Stimulated activated CD4-positive, alpha-beta T cell treated with anti-CD3 and anti-CD28 coated beads, Interleukin-1b, Interleukin-23, amount 100 ng/mL, for 1 hour (primary cell): Measurements from ENCODE around the gene AGPAT2.

Experiments used
- DNase-seq, 2 donors: peaks; one replicate each; pipeline ENCODE4 v3.0.0-alpha.2; 2020; ENCODE audit warnings: low read depth in 2 of 2

AGPAT2 gene

DNA sequence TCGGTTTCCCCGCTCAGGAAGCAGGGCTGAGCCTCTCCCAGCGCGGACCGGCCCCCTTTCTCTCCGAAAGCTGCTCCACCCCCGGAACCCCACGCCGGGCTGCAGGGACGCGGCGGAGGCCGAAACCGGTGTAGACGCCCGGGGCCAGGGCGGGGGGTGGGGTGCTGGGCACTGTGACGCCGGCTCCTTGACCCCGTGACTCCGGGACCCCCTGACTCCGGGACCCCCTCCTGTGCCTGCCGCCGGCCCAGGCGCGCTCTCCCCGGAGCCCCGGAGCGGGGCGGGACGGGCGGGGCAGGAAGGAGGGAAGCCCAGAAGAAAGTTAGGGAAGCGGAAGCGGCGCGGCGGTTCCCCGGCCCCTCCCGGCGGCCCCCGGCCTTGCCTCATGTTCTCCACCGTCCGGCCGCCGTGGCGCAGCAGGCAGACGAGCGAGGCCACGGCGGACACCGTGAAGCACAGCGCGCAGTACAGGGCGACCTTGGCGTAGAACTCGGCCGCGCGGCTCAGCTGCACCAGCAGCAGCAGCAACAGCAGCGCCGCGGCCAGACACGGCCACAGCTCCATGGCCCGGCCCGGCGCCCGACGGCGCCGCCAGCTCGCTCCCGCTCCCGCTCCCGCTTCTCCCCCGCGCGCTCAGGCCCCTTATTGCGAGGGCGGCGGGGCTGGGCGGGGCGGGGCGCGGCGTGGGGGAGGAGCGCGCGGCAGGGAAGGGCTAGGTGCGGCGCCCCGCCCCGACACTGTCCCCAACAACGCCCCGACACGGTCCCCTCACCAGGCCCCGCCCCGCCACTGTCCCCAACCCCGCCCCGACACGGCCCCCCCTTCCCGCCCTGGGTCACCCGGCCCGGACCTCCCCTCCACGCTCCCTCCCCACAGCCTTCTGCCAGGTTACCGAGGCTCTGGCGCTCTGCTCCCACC, at the start of gene AGPAT2:
TSS of gene AGPAT2 (minus strand) at position 664 of the 918 bp plus-strand sequence. CDS start at position 564, 100 bp downstream.
- DNase-seq, result peak in 1 of 2 donors; percentile 46

GRCh38 chr9:136735812-136736480, 48.7 kb upstream of the AGPAT2 start:
- no peak for DNase-seq

- no peak for DNase-seq
Observed at GRCh38 chr9:136734837-136735496, 47.7 kb upstream of the AGPAT2 start.

DNA sequence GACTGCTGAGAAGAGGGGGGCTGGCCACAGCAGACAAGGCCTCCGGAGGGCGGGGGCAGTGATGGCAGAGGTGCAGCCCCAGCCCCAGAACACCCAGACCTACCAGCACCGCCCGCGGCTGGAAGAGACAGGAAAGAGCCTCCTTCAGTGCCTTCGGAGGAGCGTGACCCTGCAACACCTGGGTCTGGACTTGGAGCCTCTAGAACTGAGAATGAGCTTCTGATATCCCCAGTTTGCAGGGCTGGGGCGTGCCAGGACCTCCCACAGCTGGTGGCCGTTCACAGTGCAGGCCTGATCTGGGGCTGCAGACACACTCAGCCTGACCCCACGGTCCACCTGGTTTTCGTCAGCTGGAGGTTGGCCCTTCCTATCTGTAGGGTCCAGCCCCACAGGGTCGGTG, 46.4 kb upstream of the AGPAT2 start:
- DNase-seq, result no peak

GRCh38 chr9:136732444-136733178, 45.4 kb upstream of the AGPAT2 start:
- DNase-seq, result no peak

GRCh38 chr9:136729926-136730325, 42.7 kb upstream of the AGPAT2 start:
- no peak for DNase-seq

GRCh38 chr9:136729144-136729543, 41.9 kb upstream of the AGPAT2 start:
- no peak for DNase-seq

DNA sequence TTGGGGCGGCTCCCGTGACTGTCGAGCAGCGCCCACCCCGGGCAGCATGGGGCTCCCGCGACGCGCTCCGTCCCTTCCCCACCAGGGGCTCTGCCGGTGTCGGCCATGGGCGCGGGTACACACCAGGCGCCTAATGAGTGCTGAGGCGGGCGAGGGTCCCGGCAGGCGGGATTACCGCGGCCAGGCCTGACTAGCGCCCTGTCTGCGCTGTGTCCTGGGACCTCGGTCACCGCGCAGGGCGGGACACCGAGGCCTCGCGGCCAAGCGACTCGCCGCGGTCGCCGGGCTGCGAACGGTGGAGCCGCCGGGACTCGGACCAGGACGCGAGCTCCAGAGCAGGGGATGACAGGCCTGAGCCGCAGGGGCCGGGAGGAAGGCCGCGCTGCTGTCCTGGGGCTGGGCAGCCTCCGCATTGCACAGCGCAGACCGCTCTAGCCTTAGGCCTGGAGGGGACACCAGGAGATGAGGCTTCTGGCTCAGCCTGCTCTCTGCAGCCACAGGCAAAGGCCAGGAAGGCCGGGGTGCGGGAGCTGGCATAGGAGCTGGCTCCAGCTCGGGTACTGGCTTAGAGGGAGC, 41.4 kb upstream of the AGPAT2 start:
- DNase-seq, result no peak

DNA sequence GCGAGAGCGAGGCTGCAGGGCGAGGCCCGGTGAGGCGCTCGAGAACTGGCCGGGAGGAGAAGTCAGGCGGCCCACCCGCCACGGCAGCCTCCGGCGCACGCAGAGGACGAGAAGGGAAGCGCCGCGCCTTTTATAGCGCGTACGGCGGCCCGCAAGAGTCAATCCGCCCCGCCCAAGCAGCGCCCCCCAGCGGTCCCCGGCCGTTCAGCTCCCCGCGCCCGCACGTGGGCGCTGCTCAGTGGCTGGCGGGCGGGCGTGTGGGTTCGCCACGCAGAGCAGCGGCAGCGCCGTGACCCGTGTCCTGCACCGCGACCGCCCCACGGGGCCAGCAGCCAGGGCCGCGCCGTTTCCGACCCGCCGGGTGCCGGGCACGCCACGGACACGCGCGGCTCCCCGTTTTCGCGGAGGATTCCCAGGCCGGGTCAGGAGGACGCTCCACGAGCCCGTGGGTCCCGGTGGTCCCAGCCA, 40.9 kb upstream of the AGPAT2 start:
- peak; percentile 87 to 94 for DNase-seq

- DNase-seq, result no peak
Observed at GRCh38 chr9:136726631-136727191, 39.5 kb upstream of the AGPAT2 start.

DNA sequence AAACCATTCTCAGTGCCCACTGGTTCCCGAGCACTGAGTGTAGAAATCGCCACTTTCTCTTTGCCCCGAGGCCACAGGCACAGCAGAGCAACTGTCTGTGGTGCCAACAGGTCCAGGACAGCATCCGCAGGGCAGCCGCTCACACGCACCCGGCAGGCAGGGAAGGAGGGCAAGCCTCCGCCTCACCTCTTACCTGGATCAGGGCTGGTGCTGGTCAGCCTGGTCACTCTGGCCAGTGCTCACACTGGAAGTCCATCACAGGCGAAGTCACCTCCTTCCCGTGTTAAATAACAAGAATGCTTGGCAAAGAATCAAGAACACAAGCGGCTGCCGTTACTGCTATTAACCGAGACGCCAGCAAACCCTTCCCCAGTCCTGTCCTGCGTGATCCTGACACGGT, 38.9 kb upstream of the AGPAT2 start:
- no peak for DNase-seq

- DNase-seq, result no peak
Observed at GRCh38 chr9:136725612-136726011, 38.4 kb upstream of the AGPAT2 start.

DNA sequence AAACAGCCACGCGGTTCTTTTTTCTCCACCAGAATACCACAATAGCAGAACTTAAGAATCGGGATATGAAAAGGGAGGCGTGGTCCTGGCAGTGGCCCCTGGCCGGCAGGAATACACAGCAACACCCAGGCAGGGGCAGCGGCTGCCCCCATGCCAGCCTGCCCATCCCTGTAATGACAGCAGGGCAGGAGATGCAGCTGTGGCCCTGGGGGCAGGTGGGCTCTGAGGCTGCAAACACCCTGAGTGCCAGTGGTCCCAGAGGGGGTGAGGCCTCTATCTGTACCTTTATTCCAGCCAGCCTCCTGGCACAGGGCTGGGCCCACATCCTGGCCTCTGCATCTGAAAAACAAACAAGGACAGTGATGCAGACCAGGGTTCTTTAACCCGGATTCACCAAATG, 37.5 kb upstream of the AGPAT2 start:
- DNase-seq, result no peak

- no peak for DNase-seq
Observed at GRCh38 chr9:136723989-136724388, 36.7 kb upstream of the AGPAT2 start.

- DNase-seq, result no peak
Observed at GRCh38 chr9:136723362-136723976, 36.2 kb upstream of the AGPAT2 start.

GRCh38 chr9:136722969-136723356, 35.7 kb upstream of the AGPAT2 start:
- DNase-seq, result no peak

DNA sequence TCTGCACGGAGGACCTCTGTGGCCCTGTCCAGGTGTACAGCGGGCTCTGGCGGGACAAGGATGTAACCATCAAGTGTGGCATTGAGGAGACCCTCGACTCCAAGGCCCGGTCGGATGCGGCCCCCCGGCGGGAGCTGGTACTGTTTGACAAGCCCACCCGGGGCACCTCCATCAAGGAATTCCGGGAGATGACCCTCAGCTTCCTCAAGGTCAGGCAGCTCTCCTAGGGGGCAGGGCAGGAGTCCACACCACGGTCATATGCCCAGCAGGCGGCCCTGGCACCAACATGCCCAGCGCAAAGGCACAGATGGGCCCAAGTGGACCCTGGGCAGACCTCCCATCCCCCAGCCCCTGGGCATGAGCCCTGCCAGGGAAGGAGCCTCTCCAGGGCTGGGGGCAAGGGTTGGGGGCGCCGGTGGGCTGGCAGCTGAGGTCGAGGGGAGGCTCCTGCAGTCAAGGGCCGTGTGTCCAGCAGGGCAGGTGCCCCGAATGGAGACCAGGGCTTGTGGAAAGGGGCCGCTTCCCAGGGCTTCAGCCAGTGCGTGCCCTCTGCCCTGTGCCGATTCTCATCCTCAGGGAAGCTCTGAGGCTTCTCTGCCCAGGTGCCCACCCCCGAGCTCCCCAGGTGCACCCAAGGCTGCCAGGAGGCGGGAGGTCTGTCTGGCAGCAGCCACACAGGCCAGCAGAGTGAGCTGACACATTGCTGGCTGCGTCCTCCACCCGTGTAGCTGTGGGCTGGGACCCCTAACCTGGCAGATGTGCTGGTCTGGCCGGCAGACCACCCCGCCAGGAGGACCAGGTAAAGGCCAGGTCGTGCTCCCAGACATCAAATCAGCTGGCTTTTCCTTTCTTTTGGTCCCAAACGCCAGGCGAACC, 35.1 kb upstream of the AGPAT2 start:
- no peak for DNase-seq

GRCh38 chr9:136721339-136722092, 34.3 kb upstream of the AGPAT2 start:
- DNase-seq, result no peak

DNA sequence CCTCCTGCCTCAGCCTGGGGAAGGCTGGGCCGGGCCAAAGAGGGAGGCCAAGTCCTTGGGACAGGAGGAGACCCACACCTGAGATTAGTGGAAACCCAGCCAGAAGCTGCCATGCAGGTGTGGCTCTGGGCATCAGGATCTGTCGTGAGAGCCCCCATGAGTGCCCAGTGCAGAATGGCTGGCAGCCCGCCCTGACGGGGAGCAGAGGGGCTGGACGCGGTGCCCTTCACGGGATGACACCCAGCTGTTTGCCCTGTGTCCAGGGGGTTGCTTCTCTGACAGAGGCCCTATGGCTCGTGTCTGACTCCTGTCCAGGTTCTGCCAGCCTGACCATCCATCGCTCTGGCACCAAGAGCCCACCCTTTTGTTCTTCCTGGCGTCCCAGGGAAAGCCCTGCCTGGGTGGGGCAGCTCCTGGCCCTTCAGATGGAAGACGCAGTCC, 33.7 kb upstream of the AGPAT2 start:
- DNase-seq, result no peak
